H9 (cell line): Measurements from ENCODE around the gene FYN. TPM values are rescaled to one million over a fixed set of nuclear protein-coding genes. Genes with fewer than 3 reads are reported as not detected.

Experiments
- DNase-seq: peaks from one replicate; pipeline ENCODE4 v3.0.0-alpha.2; 2017
- H2AFZ ChIP-seq: one replicate; pipeline ENCODE4 v1.6.1; 2013; ENCODE audit warnings: mild to moderate bottlenecking, low read length, control low read depth, moderate library complexity
- H2AK5ac ChIP-seq: 2 replicates; pipeline ENCODE4 v1.6.1; 2013; ENCODE audit warnings: low read length, control low read depth, mixed read lengths; ENCODE audit not compliant: insufficient read length
- H2BK120ac ChIP-seq: one replicate; pipeline ENCODE4 v1.6.1; 2013; ENCODE audit warnings: low read depth, mild to moderate bottlenecking, low read length, control low read depth, inconsistent platforms; ENCODE audit not compliant: poor library complexity, severe bottlenecking
- H2BK12ac ChIP-seq: 2 replicates; pipeline ENCODE4 v1.6.1; 2013; ENCODE audit warnings: low read length, control low read depth, mixed read lengths, low read depth; ENCODE audit not compliant: insufficient read length
- H2BK15ac ChIP-seq: 2 replicates; pipeline ENCODE4 v1.6.1; 2013; ENCODE audit warnings: low read depth, low read length, control low read depth
- H2BK20ac ChIP-seq: one replicate; pipeline ENCODE4 v1.6.1; 2013; ENCODE audit warnings: low read depth, mild to moderate bottlenecking, low read length, control low read depth, inconsistent platforms; ENCODE audit not compliant: poor library complexity, severe bottlenecking
- H2BK5ac ChIP-seq: 2 replicates; pipeline ENCODE4 v1.6.1; 2013; ENCODE audit warnings: low read length, control low read depth, mixed read lengths; ENCODE audit not compliant: insufficient read length
- H3K14ac ChIP-seq: 2 replicates; pipeline ENCODE4 v1.6.1; 2013; ENCODE audit warnings: low read length, control low read depth; ENCODE audit not compliant: insufficient read depth
- H3K18ac ChIP-seq: 2 replicates; pipeline ENCODE4 v1.6.1; 2013; ENCODE audit warnings: low read depth, mild to moderate bottlenecking, mixed read lengths, low read length, control low read depth; ENCODE audit not compliant: insufficient read length
- H3K23ac ChIP-seq: 2 replicates; pipeline ENCODE4 v1.6.1; 2013; ENCODE audit warnings: low read length, control low read depth, mixed read lengths, low read depth; ENCODE audit not compliant: insufficient read length
- H3K23me2 ChIP-seq: 2 replicates; pipeline ENCODE4 v1.6.1; 2013; ENCODE audit warnings: low read depth, mild to moderate bottlenecking, mixed read lengths, low read length, control low read depth; ENCODE audit not compliant: insufficient read length, poor library complexity, severe bottlenecking
- H3K27ac ChIP-seq: 2 replicates; pipeline ENCODE4 v1.5.1; 2013; ENCODE audit warnings: low read length, control low read depth, mixed read lengths, low read depth; ENCODE audit not compliant: insufficient read length
- H3K27me3 ChIP-seq: 2 replicates; pipeline ENCODE4 v1.6.1; 2013; ENCODE audit warnings: low read length, control low read depth, inconsistent platforms; ENCODE audit not compliant: insufficient read depth
- H3K4ac ChIP-seq: 2 replicates; pipeline ENCODE4 v1.6.1; 2013; ENCODE audit warnings: low read depth, mild to moderate bottlenecking, control low read depth, inconsistent platforms, low read length, moderate library complexity
- H3K4me1 ChIP-seq: 2 replicates; pipeline ENCODE4 v1.6.1; 2013; ENCODE audit warnings: low read length, control low read depth, inconsistent platforms; ENCODE audit not compliant: insufficient read depth
- H3K4me2 ChIP-seq: 2 replicates; pipeline ENCODE4 v1.6.1; 2013; ENCODE audit warnings: low read length, control low read depth, mixed read lengths; ENCODE audit not compliant: insufficient read length, insufficient read depth
- H3K56ac ChIP-seq: 2 replicates; pipeline ENCODE4 v1.6.1; 2013; ENCODE audit warnings: low read depth, mild to moderate bottlenecking, mixed read lengths, low read length, control low read depth; ENCODE audit not compliant: insufficient read length
- H3K79me1 ChIP-seq: 2 replicates; pipeline ENCODE4 v1.6.1; 2013; ENCODE audit warnings: low read depth, mild to moderate bottlenecking, moderate library complexity, low read length, control low read depth, inconsistent platforms; ENCODE audit not compliant: insufficient read depth, poor library complexity, severe bottlenecking
- H3K79me2 ChIP-seq: 2 replicates; pipeline ENCODE4 v1.6.1; 2013; ENCODE audit warnings: low read length, control low read depth, inconsistent platforms; ENCODE audit not compliant: insufficient read depth
- H3K9ac ChIP-seq: 2 replicates; pipeline ENCODE4 v1.6.1; 2013; ENCODE audit warnings: low read length, control low read depth, mixed read lengths; ENCODE audit not compliant: insufficient read length; ENCODE audit errors: extremely low read depth
- H3K9me3 ChIP-seq: one replicate; pipeline ENCODE4 v1.6.1; 2013; ENCODE audit warnings: low read depth, low read length, inconsistent platforms; ENCODE audit not compliant: control insufficient read depth
- H3T11ph ChIP-seq: one replicate; pipeline ENCODE4 v1.6.1; 2013; ENCODE audit warnings: mild to moderate bottlenecking, low read length, control low read depth, inconsistent platforms
- H4K20me1 ChIP-seq: one replicate; pipeline ENCODE4 v1.6.1; 2013; ENCODE audit not compliant: control insufficient read depth, insufficient read length, insufficient read depth
- H4K5ac ChIP-seq: 2 replicates; pipeline ENCODE4 v1.6.1; 2013; ENCODE audit warnings: low read depth, mild to moderate bottlenecking, mixed read lengths, low read length, control low read depth; ENCODE audit not compliant: insufficient read length
- H4K8ac ChIP-seq: replicated peaks from 2 replicates; pipeline ENCODE4 v1.6.1; 2013; ENCODE audit warnings: low read length, control low read depth, mixed read lengths, low read depth; ENCODE audit not compliant: insufficient read length
- H4K91ac ChIP-seq: 2 replicates; pipeline ENCODE4 v1.6.1; 2013; ENCODE audit warnings: low read depth, mild to moderate bottlenecking, moderate library complexity, mixed read lengths, low read length, control low read depth; ENCODE audit not compliant: insufficient read length
- H3K27ac Mint-ChIP-seq, 3 experiments: 2 replicates in 2 of 3; 3 replicates in 1 of 3; pipeline ENCODE4 v1.8.0; 2020 to 2021; ENCODE audit warnings: mixed read lengths in 3 of 3, mild to moderate bottlenecking in 1 of 3, moderate library complexity in 1 of 3
- H3K27me3 Mint-ChIP-seq: 2 replicates; pipeline ENCODE4 v1.8.0; 2021; ENCODE audit warnings: low read depth, mild to moderate bottlenecking, moderate library complexity, mixed read lengths
- H3K36me3 Mint-ChIP-seq, 3 experiments: 2 replicates in 2 of 3; 3 replicates in 1 of 3; pipeline ENCODE4 v1.8.0; 2020 to 2021; ENCODE audit warnings: low read depth in 3 of 3, mixed read lengths in 3 of 3; ENCODE audit not compliant: insufficient read depth in 1 of 3
- H3K4me1 Mint-ChIP-seq, 2 experiments: 2 replicates each; pipeline ENCODE4 v1.8.0; 2020; ENCODE audit warnings: mixed read lengths in 2 of 2
- H3K4me3 Mint-ChIP-seq, 2 experiments: 2 replicates in 1 of 2; 3 replicates in 1 of 2; pipeline ENCODE4 v1.8.0; 2020 to 2021; ENCODE audit warnings: mild to moderate bottlenecking in 2 of 2, mixed read lengths in 2 of 2, moderate library complexity in 1 of 2
- H3K9me3 Mint-ChIP-seq, 2 experiments: 2 replicates in 1 of 2; 3 replicates in 1 of 2; pipeline ENCODE4 v1.8.0; 2020; ENCODE audit warnings: mild to moderate bottlenecking in 2 of 2, mixed read lengths in 2 of 2, moderate library complexity in 1 of 2
- total RNA-seq: library from RNA; stranded (reverse); gene quantifications from 2 replicates; pipeline ENCODE4 v1.2.1, GENCODE V29; 2021
- TF ChIP-seq, protein P1 (sequence below): fragments of 200-600 bp; sonication (generic); conservative IDR thresholded peaks from 3 replicates; pipeline ENCODE4 v1.8.0; 2021; ENCODE audit warnings: antibody characterized with exemption, mild to moderate bottlenecking

Gene FYN
- total RNA-seq, 1 experiment from 2014 or later, result 64.8 TPM

DNA sequence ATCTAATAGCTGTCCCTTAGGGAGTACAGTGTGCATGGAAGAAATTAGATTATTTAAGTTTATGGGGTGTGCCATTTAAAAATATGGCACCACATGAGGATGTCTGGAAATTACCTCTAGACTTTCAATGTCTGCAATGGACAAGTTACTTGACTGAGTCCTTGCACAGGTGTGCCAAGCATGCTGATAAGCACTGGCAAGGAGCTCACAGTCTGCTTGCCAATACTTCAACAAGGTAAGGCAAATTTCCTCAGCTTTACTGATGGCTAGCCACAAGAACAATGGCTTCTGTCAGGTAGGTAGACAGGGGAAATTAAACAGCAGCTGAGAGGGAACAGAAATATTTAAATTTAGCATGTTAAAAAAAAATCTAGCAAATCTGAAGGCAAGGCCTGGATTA, 176.4 kb downstream of the FYN start:
- Histone ChIP-seq H4K5ac (no peak overlapping the region), H2AFZ (no peak overlapping the region), H3K23me2 (no peaks in the 10 kb centered on the region), H2AK5ac (no peak overlapping the region), H3K18ac (no peak overlapping the region), H4K20me1 (peaks cover 2% of the 10 kb centered on the region), H3K4me2 (no peak overlapping the region), H3T11ph (no peak overlapping the region), H3K14ac (no peak overlapping the region), H3K79me1 (no peaks in the 10 kb centered on the region), H3K27ac (no peak overlapping the region), H2BK12ac (no peak overlapping the region), H2BK5ac (no peak overlapping the region), H3K23ac (no peak overlapping the region), H2BK120ac (no peak overlapping the region), H3K9ac (no peak overlapping the region), H3K79me2 (peaks cover 2% of the 10 kb centered on the region; the same call in 1 of the 2 replicates), H4K8ac (no peak overlapping the region), H3K27me3 (no peaks in the 10 kb centered on the region), H2BK20ac (no peak overlapping the region), H3K4ac (no peak overlapping the region), H3K9me3 (no peaks in the 10 kb centered on the region), H4K91ac (no peak overlapping the region), H3K56ac (no peak overlapping the region), H2BK15ac (no peak overlapping the region), H3K4me1 (no peaks in the 10 kb centered on the region)
- DNase-seq, result no peak
- peaks cover 6 to 31% (median 25%) of the 10 kb centered on the region in 3 experiments; a peak in 5 of 7 replicates for H3K36me3 Mint-ChIP-seq
- no peaks in the 10 kb centered on the region for H3K4me1 Mint-ChIP-seq
- no peak overlapping the region for H3K4me3 Mint-ChIP-seq
- no peaks in the 10 kb centered on the region for H3K27me3 Mint-ChIP-seq
- H3K27ac Mint-ChIP-seq, result no peak overlapping the region
- TF ChIP-seq, protein P1, sequence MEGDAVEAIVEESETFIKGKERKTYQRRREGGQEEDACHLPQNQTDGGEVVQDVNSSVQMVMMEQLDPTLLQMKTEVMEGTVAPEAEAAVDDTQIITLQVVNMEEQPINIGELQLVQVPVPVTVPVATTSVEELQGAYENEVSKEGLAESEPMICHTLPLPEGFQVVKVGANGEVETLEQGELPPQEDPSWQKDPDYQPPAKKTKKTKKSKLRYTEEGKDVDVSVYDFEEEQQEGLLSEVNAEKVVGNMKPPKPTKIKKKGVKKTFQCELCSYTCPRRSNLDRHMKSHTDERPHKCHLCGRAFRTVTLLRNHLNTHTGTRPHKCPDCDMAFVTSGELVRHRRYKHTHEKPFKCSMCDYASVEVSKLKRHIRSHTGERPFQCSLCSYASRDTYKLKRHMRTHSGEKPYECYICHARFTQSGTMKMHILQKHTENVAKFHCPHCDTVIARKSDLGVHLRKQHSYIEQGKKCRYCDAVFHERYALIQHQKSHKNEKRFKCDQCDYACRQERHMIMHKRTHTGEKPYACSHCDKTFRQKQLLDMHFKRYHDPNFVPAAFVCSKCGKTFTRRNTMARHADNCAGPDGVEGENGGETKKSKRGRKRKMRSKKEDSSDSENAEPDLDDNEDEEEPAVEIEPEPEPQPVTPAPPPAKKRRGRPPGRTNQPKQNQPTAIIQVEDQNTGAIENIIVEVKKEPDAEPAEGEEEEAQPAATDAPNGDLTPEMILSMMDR, result no peak
- no peaks in the 10 kb centered on the region for H3K9me3 Mint-ChIP-seq
